HepG2 (cell line): ENCODE measurements around the gene AP1AR. TPM values are rescaled to one million over a fixed set of nuclear protein-coding genes. Genes with fewer than 3 reads are reported as not detected.

ENCODE experiments used
- ELF1 ChIP-seq: sonication (generic); formaldehyde crosslinking; IDR thresholded peaks from 2 replicates; pipeline ENCODE4 v1.4.0; 2020; ENCODE audit warnings: missing genetic modification reagents
- ELF3 ChIP-seq: IDR thresholded peaks from 2 replicates; pipeline ENCODE4 v1.6.1; 2016; ENCODE audit warnings: missing genetic modification reagents, missing compliant biosample characterization
- SMC3 ChIP-seq: IDR thresholded peaks from 2 replicates; pipeline ENCODE4 v1.6.1; 2011; ENCODE audit warnings: low read length, improper control_type of control experiment
- TEF ChIP-seq: sonication (generic); formaldehyde crosslinking; IDR thresholded peaks from 2 replicates; pipeline ENCODE4 v1.5.0; 2020; ENCODE audit warnings: missing genetic modification reagents
- ZKSCAN1 ChIP-seq: fragments of 150-350 bp; IDR thresholded peaks from 2 replicates; pipeline ENCODE4 v1.6.1; 2014; ENCODE audit warnings: low read length
- ZNF276 ChIP-seq: sonication (generic); formaldehyde crosslinking; IDR thresholded peaks from 2 replicates; pipeline ENCODE4 v1.4.0; 2020; ENCODE audit warnings: mild to moderate bottlenecking, low read depth, missing genetic modification reagents
- ZNF383 ChIP-seq: sonication (generic); formaldehyde crosslinking; IDR thresholded peaks from 2 replicates; pipeline ENCODE4 v1.4.0; 2020; ENCODE audit warnings: missing genetic modification reagents, mild to moderate bottlenecking, borderline replicate concordance
- ZNF580 ChIP-seq: IDR thresholded peaks from 2 replicates; pipeline ENCODE4 v1.6.1; 2016; ENCODE audit warnings: low read depth, borderline replicate concordance
- ZNF674 ChIP-seq: sonication (generic); formaldehyde crosslinking; IDR thresholded peaks from 2 replicates; pipeline ENCODE4 v1.5.0; 2020; ENCODE audit warnings: low read depth, mild to moderate bottlenecking, missing genetic modification reagents
- polyA plus RNA-seq, 8 experiments: library from polyadenylated mRNA; depleted of rRNA in 3 of 8; stranded (reverse) in 7 of 8; unstranded in 1 of 8; fragments of >200 nt; fragmentation: Illumina TruSeq in 4 of 8; extraction: Trizol in 4 of 8; gene quantifications; 2 replicates each; pipeline versions ENCODE4 v1.2.1 to v1.2.3, GENCODE V29; 2011 to 2016; ENCODE audit warnings: low read depth in 4 of 8, missing spikeins in 1 of 8, mixed read lengths in 1 of 8; ENCODE audit not compliant: insufficient read depth in 1 of 8
- total RNA-seq, 5 experiments: library from RNA; depleted of rRNA; stranded (reverse); fragments of >200 nt; fragmentation: Illumina TruSeq; extraction: Trizol; gene quantifications; 2 replicates each; pipeline ENCODE4 v1.2.3, GENCODE V29; 2016; ENCODE audit warnings: low read depth in 1 of 5
- TF ChIP-seq, protein P1 (sequence below), 2 experiments: sonication (generic) in 1 of 2; formaldehyde crosslinking in 1 of 2; IDR thresholded peaks; 2 replicates each; pipeline versions ENCODE4 v1.4.0 to v1.6.1; 2016 to 2020; ENCODE audit warnings: borderline replicate concordance in 1 of 2, low read depth in 1 of 2, mild to moderate bottlenecking in 1 of 2, missing genetic modification reagents in 1 of 2

AP1AR gene
- total and polyA plus RNA-seq, 2 of the 13 experiments (the other 11 are each of a cell fraction or from before 2014, with no cell fraction given) = 24.9 to 39.9 TPM

DNA sequence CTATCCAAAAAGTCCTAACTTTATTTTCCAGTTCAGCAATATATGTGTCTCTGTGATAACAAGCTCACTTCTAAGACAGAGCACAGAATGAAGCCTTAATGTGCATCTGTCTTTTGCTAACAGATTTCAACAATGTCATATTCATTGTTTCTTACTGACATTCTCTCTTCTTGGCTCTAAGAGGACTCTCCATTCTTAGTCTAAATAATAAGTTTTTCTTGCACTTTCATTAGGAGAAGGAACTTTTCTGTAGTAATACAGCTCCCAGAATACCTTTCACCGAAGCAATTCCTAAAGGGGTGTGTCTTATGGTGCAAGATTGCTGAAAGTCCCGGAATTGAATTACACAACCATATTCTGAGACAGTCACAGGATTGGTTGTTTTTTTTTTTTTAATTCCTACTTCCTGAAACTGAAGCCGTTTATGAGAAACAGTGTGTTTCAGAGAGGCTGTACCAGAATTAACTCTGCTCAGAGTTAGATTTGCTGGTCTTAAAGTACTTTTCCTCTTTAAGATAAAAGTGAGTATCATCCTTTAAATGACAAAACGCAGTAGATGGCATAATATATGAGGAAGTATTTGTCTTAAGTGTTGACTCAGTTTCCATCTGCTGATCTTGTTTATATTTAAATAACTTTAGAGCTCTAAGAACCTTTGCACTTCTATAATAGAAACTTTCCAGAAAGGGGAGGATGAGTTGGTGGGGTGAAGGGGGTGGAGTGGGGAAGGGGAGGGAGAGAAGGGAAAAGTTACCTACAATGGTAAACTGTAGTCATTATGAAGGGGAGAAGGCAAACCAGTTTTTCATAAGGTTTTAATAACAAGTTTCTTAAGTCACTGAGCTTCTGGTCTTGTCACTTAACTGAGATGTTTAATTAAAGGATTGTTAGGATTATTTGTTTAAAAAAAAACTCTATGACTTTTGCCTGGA lies 65.6 kb downstream of the AP1AR start, which contains the start of gene ALPK1 (continued):
- TF ChIP-seq ZNF276 (CRISPR knock-in tag) (no peak), ZNF383 (CRISPR knock-in tag) (no peak), ZNF580 (CRISPR knock-in tag) (no peak), SMC3 (no peak), TEF (CRISPR knock-in tag) (no peak), ELF3 (peak; percentile 55; the same call in 1 of the 2 replicates), ZNF674 (CRISPR knock-in tag) (no peak), ELF1 (CRISPR knock-in tag) (peak; percentile 42; the same call in 1 of the 2 replicates), ZKSCAN1 (no peak)
- TF ChIP-seq, protein P1, sequence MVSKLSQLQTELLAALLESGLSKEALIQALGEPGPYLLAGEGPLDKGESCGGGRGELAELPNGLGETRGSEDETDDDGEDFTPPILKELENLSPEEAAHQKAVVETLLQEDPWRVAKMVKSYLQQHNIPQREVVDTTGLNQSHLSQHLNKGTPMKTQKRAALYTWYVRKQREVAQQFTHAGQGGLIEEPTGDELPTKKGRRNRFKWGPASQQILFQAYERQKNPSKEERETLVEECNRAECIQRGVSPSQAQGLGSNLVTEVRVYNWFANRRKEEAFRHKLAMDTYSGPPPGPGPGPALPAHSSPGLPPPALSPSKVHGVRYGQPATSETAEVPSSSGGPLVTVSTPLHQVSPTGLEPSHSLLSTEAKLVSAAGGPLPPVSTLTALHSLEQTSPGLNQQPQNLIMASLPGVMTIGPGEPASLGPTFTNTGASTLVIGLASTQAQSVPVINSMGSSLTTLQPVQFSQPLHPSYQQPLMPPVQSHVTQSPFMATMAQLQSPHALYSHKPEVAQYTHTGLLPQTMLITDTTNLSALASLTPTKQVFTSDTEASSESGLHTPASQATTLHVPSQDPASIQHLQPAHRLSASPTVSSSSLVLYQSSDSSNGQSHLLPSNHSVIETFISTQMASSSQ (IDR thresholded peaks at IDR 0.05; ENCODE audit: low read depth) = no peak
- TF ChIP-seq, protein P1 (CRISPR knock-in tag; IDR thresholded peaks at IDR 0.05; ENCODE audit: borderline replicate concordance) = no peak
